ENCODE measurements around the gene ARHGAP26. TPM values are rescaled to one million over a fixed set of nuclear protein-coding genes. Genes with fewer than 3 reads are reported as not detected.

ARHGAP26 gene
- total RNA-seq, 1 experiment from 2014 or later: 54.3 TPM

DNA sequence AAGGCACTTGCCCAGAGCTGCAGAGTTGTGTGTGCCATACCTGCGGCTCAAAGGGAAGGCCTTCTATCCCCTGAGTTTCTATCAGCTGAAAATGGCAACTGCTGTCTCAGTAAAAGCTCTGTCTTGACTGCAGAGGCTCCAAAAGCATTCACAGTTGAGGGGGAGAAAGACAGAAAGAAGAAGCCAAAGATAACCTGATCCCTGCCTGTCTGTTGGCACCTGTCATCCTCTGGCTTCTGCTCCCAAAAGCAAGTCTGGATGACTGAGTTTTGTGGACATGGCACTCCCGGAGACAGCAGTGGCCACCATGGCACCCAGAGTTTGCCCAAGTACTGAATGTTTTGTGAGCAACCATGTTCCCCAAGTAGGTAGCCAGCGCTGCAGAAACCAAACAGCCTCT is 456.7 kb downstream of the ARHGAP26 start:
- peaks cover 15% of the 10 kb centered on the region for H3K4me1 Mint-ChIP-seq (ENCODE audit: insufficient read depth, unreplicated experiment)

DNA sequence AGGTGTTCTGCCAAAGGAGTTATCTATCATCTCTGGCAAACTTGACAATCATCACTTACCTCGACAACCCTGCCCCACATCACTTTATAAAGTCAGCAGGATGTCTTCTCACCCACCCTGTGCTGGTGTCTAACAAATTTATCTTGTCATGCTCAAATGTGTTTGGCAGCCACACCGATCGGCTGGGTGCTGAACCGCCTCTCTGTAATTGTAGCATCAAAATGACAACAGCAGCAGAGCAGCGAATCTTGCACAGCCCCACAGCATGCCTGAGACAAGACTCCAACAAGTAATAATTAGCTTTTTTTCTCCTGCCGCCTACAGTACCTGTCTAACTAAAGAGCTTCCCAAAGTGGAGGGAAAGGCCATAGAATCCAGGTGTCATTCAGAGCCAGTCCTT is 457.1 kb downstream of the ARHGAP26 start:
- H3K4me1 Mint-ChIP-seq (ENCODE audit: insufficient read depth, unreplicated experiment): peaks cover 15% of the 10 kb centered on the region
- H3K9me3 Mint-ChIP-seq (ENCODE audit: unreplicated experiment): no peaks in the 10 kb centered on the region
- CTCF ChIA-PET: interaction anchor here (0.5 to 1.4 kb wide), 5 partner anchors 11 to 913 kb away, joined by 3 to 5 read pairs (median 3); no protein-coding TSS in a partner anchor
- no TSS peak for BruUV-seq (replicated peaks)
- no peak for DNase-seq (ENCODE audit: unreplicated experiment)
- H3K4me3 Mint-ChIP-seq (ENCODE audit: unreplicated experiment): no peak overlapping the region
- no peaks in the 10 kb centered on the region for H3K27me3 Mint-ChIP-seq (ENCODE audit: insufficient read depth, unreplicated experiment)
- H3K27ac Mint-ChIP-seq (ENCODE audit: low read depth, unreplicated experiment): no peak overlapping the region
- POLR2A ChIA-PET: interaction anchor here (0.7 to 1.6 kb wide), 7 partner anchors 8 to 173 kb away, joined by 3 to 5 read pairs (median 4); no protein-coding TSS in a partner anchor
- TF ChIP-seq, protein P1, sequence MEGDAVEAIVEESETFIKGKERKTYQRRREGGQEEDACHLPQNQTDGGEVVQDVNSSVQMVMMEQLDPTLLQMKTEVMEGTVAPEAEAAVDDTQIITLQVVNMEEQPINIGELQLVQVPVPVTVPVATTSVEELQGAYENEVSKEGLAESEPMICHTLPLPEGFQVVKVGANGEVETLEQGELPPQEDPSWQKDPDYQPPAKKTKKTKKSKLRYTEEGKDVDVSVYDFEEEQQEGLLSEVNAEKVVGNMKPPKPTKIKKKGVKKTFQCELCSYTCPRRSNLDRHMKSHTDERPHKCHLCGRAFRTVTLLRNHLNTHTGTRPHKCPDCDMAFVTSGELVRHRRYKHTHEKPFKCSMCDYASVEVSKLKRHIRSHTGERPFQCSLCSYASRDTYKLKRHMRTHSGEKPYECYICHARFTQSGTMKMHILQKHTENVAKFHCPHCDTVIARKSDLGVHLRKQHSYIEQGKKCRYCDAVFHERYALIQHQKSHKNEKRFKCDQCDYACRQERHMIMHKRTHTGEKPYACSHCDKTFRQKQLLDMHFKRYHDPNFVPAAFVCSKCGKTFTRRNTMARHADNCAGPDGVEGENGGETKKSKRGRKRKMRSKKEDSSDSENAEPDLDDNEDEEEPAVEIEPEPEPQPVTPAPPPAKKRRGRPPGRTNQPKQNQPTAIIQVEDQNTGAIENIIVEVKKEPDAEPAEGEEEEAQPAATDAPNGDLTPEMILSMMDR (IDR thresholded peaks at IDR 0.05; ENCODE audit: unreplicated experiment): no peak
- peaks cover 7% of the 10 kb centered on the region for H3K36me3 Mint-ChIP-seq (ENCODE audit: insufficient read depth, unreplicated experiment)
- intact Hi-C loops (cut with micrococcal nuclease): no loop called here

More for the DNA sequence above, 456.7 kb downstream of the ARHGAP26 start:
- DNase-seq (ENCODE audit: unreplicated experiment): no peak
- Mint-ChIP-seq H3K36me3 (ENCODE audit: insufficient read depth, unreplicated experiment) (peaks cover 7% of the 10 kb centered on the region), H3K27ac (ENCODE audit: low read depth, unreplicated experiment) (no peak overlapping the region), H3K9me3 (ENCODE audit: unreplicated experiment) (no peaks in the 10 kb centered on the region), H3K4me3 (ENCODE audit: unreplicated experiment) (no peak overlapping the region), H3K27me3 (ENCODE audit: insufficient read depth, unreplicated experiment) (no peaks in the 10 kb centered on the region)
- TF ChIP-seq, protein P1 (IDR thresholded peaks at IDR 0.05; ENCODE audit: unreplicated experiment): no peak
- CTCF ChIA-PET: interaction anchor here (0.7 to 1.4 kb wide), 7 partner anchors 10 to 339 kb away, joined by 3 read pairs; no protein-coding TSS in a partner anchor
- no TSS peak for BruUV-seq (replicated peaks)
- intact Hi-C loops (cut with micrococcal nuclease): no loop called here
- POLR2A ChIA-PET: interaction anchor here (0.7 to 1.6 kb wide), 6 partner anchors 8 to 174 kb away, joined by 3 to 5 read pairs (median 4); no protein-coding TSS in a partner anchor

DNA sequence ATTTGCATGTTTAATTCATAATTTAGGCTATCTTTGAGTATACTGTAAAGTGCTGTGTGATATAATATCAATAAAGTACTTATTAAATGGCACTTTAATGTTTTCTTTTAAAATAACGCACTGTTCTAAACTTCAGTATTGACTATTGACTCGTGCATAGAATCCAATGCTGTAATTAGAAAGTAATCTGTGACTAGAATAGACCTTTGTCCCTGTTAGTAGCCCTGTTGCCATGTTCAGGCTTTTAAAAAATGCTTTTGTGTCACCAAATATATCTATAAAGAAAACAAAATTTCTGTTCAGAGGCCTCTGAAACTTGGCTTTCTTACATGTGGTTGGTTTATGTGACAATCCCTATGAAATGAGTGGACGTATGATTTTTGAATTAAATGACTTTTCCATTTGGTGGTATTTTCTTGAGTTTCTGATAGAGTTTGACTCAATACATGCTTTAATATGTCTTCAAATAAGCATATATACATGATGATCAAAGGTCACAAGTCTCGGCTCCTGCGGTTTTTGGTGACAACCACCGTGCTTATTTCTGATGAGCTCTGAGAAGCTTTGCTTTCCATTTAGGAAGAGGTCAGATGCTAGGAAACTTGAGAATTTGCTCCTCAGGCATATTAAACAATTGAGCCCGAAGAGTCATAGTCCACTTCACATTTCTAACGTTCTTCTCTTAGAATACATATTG is 458.6 kb downstream of the ARHGAP26 start:
- TF ChIP-seq, protein P1 (IDR thresholded peaks at IDR 0.05; ENCODE audit: unreplicated experiment): no peak
- peaks cover 7% of the 10 kb centered on the region for H3K36me3 Mint-ChIP-seq (ENCODE audit: insufficient read depth, unreplicated experiment)
- no peak overlapping the region for H3K27ac Mint-ChIP-seq (ENCODE audit: low read depth, unreplicated experiment)
- H3K27me3 Mint-ChIP-seq (ENCODE audit: insufficient read depth, unreplicated experiment): no peaks in the 10 kb centered on the region
- peaks cover 15% of the 10 kb centered on the region for H3K4me1 Mint-ChIP-seq (ENCODE audit: insufficient read depth, unreplicated experiment)
- POLR2A ChIA-PET: interaction anchor here (1.0 to 1.2 kb wide), 2 partner anchors 15 to 52 kb away, joined by 3 read pairs; no protein-coding TSS in a partner anchor
- no peak overlapping the region for H3K4me3 Mint-ChIP-seq (ENCODE audit: unreplicated experiment)
- CTCF ChIA-PET: interaction anchor here (1.4 kb wide), 1 partner anchor 9 kb away, joined by 5 read pairs; no protein-coding TSS in a partner anchor
- no peak for DNase-seq (ENCODE audit: unreplicated experiment)
- no TSS peak for BruUV-seq (replicated peaks)
- no peaks in the 10 kb centered on the region for H3K9me3 Mint-ChIP-seq (ENCODE audit: unreplicated experiment)
- intact Hi-C loops (cut with micrococcal nuclease): no loop called here

DNA sequence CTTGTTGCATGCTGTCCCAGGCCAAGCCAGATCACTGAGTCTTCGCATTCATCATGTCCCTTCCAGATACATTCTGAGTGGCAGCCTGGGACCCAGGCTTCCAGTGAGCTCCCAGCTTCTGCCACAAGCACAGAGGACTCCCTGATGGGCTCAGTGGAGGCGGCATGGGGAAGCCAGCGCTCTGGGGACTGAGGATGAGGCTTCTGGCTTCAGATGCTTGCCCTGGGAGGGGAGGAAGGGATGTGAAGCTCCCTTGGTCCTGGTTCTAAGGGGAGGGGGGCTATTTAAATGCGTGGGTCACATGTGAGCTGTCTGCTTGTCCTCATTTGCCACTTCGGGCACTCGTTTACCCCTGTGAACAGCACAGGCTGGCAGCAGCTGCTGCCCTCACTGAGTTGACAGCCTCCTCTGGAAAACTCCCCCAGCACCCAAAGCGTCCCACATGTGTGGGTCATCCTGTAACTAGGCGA is 459.3 kb downstream of the ARHGAP26 start:
- no TSS peak for BruUV-seq (replicated peaks)
- POLR2A ChIA-PET: interaction anchor here (1.0 kb wide), 1 partner anchor 52 kb away, joined by 3 read pairs; no protein-coding TSS in a partner anchor
- intact Hi-C loops (cut with micrococcal nuclease): no loop called here
- Mint-ChIP-seq H3K4me1 (ENCODE audit: insufficient read depth, unreplicated experiment) (peaks cover 19% of the 10 kb centered on the region), H3K36me3 (ENCODE audit: insufficient read depth, unreplicated experiment) (peaks cover 2% of the 10 kb centered on the region), H3K4me3 (ENCODE audit: unreplicated experiment) (no peak overlapping the region), H3K27ac (ENCODE audit: low read depth, unreplicated experiment) (no peak overlapping the region), H3K9me3 (ENCODE audit: unreplicated experiment) (no peaks in the 10 kb centered on the region), H3K27me3 (ENCODE audit: insufficient read depth, unreplicated experiment) (no peaks in the 10 kb centered on the region)
- CTCF ChIA-PET: interaction anchor here (1.3 kb wide), 1 partner anchor 11 kb away, joined by 6 read pairs; no protein-coding TSS in a partner anchor
- DNase-seq (ENCODE audit: unreplicated experiment): no peak
- TF ChIP-seq, protein P1 (IDR thresholded peaks at IDR 0.05; ENCODE audit: unreplicated experiment): no peak

All from MCF 10A (cell line).